ENCODE measurements around the gene TUT4.

Gene TUT4, protein sequence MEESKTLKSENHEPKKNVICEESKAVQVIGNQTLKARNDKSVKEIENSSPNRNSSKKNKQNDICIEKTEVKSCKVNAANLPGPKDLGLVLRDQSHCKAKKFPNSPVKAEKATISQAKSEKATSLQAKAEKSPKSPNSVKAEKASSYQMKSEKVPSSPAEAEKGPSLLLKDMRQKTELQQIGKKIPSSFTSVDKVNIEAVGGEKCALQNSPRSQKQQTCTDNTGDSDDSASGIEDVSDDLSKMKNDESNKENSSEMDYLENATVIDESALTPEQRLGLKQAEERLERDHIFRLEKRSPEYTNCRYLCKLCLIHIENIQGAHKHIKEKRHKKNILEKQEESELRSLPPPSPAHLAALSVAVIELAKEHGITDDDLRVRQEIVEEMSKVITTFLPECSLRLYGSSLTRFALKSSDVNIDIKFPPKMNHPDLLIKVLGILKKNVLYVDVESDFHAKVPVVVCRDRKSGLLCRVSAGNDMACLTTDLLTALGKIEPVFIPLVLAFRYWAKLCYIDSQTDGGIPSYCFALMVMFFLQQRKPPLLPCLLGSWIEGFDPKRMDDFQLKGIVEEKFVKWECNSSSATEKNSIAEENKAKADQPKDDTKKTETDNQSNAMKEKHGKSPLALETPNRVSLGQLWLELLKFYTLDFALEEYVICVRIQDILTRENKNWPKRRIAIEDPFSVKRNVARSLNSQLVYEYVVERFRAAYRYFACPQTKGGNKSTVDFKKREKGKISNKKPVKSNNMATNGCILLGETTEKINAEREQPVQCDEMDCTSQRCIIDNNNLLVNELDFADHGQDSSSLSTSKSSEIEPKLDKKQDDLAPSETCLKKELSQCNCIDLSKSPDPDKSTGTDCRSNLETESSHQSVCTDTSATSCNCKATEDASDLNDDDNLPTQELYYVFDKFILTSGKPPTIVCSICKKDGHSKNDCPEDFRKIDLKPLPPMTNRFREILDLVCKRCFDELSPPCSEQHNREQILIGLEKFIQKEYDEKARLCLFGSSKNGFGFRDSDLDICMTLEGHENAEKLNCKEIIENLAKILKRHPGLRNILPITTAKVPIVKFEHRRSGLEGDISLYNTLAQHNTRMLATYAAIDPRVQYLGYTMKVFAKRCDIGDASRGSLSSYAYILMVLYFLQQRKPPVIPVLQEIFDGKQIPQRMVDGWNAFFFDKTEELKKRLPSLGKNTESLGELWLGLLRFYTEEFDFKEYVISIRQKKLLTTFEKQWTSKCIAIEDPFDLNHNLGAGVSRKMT (N-terminal part only)

DNA sequence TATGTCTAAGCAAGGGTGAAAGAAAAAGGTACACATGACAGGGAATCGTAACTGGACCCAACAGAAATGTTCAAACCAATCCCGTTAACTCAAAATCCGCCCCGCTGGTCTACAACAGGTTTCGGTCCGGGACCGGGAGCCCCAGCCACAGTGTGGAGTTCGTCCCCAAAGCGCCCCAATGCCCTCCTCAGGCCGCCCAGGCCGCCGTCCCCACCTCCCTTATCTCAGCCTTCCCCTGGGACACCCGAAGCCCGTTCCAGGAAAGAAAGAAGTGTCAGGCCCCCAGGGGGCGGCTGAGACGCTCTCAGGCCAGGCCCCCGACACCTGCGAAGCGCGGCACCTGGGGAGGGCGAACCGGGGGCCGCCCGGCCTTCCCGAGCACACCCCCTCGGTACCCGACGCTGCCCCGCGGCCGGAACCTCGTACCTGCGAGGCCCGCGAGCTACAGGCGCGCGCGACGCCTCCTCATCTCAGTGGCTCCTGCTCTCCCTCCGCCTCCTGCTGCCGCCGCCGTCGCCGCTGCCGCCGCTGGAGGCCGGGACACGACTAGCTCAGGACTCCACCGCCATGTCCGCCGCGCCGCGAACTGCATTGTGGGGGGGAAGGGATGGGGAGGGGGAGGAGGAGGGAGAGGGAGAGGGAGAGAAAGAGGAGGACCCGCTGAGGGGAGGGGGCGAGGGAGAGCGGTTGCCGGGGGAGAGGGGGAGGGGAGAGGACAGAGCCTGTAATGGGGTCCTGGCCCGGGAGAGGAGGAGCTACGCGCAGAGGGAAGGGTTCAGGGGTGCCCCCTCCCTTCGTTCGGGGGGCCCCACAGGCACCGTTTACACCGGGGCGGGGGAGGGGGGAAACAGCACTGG is at the start of gene TUT4:
TSS of gene TUT4 (minus strand) at position 588 of the 857 bp plus-strand sequence. CDS start 26,812 bp downstream, outside the sequence.
- peak; percentile 29 for DNase-seq (ENCODE audit: extremely low read depth, low read depth)
- TF ChIP-seq, protein P1, sequence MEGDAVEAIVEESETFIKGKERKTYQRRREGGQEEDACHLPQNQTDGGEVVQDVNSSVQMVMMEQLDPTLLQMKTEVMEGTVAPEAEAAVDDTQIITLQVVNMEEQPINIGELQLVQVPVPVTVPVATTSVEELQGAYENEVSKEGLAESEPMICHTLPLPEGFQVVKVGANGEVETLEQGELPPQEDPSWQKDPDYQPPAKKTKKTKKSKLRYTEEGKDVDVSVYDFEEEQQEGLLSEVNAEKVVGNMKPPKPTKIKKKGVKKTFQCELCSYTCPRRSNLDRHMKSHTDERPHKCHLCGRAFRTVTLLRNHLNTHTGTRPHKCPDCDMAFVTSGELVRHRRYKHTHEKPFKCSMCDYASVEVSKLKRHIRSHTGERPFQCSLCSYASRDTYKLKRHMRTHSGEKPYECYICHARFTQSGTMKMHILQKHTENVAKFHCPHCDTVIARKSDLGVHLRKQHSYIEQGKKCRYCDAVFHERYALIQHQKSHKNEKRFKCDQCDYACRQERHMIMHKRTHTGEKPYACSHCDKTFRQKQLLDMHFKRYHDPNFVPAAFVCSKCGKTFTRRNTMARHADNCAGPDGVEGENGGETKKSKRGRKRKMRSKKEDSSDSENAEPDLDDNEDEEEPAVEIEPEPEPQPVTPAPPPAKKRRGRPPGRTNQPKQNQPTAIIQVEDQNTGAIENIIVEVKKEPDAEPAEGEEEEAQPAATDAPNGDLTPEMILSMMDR (IDR thresholded peaks at IDR 0.05; ENCODE audit: low read depth, low read length): no peak

DNA sequence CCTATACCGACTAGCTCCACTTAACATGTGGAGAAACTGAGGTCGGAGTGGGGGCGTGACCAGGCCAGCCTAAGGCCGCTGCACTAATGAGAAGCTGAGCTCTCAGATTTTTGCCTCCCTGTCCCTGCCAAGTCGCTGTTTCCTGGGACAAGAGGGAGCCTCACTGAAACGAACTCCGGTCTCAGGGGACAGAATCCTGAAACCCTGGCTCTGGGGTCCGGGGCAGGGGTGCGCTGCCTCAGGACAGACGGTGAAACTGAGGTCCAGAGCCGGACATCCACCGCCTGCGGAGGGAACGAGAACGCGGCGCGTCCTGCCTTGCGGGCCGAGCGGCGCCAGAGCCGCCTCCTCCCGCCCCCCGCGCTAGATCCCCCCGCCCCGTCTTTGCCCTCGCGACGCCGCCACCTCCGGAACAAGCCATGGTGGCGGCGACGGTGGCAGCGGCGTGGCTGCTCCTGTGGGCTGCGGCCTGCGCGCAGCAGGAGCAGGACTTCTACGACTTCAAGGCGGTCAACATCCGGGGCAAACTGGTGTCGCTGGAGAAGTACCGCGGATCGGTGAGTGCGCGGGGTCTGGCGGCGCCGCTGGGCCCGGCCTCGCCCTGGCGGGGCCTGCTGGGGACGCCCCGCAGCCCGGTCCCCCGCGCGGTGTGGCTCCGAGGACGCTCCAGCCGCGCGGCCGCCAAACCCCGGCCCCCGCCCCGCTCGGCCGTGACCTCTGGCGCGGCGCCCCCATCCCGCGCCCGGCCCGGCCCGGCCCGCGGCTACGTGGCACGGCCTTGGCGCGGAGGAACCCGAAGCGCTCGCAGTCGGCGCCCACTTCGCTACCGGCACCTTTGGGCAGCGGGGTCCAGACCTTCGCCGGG is 49.3 kb upstream of the TUT4 start, which contains the start of gene GPX7:
TSS of gene GPX7 (plus strand) at position 381 of the 865 bp plus-strand sequence. CDS start at position 420, 39 bp downstream.
- no peak for DNase-seq (ENCODE audit: extremely low read depth, low read depth)

DNA sequence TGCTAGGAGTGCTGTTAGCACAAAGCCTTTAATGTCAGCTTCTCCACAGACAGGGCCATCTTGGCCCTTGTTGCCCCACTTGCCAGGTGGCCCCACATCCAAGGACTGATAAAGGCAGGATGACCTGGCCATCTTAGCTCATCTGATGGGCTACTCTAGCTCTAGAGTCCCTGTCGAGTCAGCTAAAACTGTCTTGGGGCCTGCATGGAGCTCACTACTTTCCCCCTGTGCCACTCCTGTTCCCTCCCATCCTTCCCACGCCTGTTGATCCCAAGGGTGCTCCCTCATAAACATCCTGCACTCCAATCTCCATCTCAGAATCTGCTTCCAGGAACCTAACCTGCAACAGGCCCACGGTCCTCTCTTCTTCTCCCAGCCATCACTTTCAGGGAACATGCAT is 48.6 kb upstream of the TUT4 start:
- no peak for DNase-seq (ENCODE audit: extremely low read depth, low read depth)
- TF ChIP-seq, protein P1 (IDR thresholded peaks at IDR 0.05; ENCODE audit: low read depth, low read length): no peak

More for the DNA sequence above, 49.3 kb upstream of the TUT4 start, which contains the start of gene GPX7:
- TF ChIP-seq, protein P1 (IDR thresholded peaks at IDR 0.05; ENCODE audit: low read depth, low read length): no peak

DNA sequence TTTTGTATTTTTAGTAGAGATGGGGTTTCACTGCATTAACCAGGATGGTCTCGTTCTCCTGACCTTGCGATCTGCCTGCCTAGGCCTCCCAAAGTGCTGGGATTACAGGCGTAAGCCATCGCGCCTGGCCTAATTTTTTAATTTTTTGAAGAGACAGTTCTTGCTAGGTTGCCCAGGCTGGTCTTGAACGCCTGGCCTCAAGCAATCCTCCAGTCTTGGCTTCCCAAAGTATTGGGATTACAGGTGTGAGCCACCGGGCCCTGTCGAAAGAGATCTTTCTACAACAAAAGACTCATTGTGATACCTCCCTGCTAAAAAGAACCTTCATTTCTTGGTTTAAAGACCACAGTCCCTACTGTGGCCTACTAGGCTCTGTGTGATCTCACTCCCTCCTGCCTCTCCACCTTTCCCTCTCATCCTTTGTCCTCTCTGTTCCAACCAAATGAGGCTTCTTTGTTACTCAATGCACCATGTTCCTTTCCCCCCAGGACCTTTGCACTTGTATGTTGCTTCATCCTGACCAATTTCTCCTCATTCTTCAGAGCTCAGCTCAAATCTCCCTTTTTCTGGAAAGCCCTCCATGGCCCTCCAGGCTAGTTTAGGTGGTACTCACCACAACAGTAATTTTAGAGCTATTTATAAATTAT is 47.8 kb upstream of the TUT4 start:
- no peak for DNase-seq (ENCODE audit: extremely low read depth, low read depth)
- TF ChIP-seq, protein P1 (IDR thresholded peaks at IDR 0.05; ENCODE audit: low read depth, low read length): no peak

DNA sequence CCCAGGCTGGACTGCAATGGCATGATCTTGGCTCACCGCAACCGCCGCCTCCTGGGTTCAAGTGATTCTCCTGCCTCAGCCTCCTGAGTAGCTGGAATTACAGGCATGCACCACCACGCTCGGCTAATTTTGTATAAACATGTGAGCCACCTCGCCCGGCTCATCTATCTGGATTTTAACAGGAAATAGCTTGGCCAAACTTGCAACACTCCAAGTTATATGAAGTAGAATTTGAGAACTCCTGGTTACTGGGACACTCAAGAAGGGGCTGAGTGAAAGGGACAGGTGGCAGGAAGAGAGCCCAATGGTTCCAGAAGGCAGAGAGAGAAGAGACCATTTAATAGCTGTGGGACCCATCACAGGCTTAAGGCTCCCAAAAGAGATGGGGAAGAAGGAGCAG is 46.3 kb upstream of the TUT4 start:
- no peak for DNase-seq (ENCODE audit: extremely low read depth, low read depth)
- TF ChIP-seq, protein P1 (IDR thresholded peaks at IDR 0.05; ENCODE audit: low read depth, low read length): no peak

Data from AG09319 (cell line).